Measurements from ENCODE around the gene ARHGAP8.

- TF ChIP-seq, protein P1, sequence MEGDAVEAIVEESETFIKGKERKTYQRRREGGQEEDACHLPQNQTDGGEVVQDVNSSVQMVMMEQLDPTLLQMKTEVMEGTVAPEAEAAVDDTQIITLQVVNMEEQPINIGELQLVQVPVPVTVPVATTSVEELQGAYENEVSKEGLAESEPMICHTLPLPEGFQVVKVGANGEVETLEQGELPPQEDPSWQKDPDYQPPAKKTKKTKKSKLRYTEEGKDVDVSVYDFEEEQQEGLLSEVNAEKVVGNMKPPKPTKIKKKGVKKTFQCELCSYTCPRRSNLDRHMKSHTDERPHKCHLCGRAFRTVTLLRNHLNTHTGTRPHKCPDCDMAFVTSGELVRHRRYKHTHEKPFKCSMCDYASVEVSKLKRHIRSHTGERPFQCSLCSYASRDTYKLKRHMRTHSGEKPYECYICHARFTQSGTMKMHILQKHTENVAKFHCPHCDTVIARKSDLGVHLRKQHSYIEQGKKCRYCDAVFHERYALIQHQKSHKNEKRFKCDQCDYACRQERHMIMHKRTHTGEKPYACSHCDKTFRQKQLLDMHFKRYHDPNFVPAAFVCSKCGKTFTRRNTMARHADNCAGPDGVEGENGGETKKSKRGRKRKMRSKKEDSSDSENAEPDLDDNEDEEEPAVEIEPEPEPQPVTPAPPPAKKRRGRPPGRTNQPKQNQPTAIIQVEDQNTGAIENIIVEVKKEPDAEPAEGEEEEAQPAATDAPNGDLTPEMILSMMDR (IDR thresholded peaks at IDR 0.05): no peak
- TF ChIP-seq POLR2A (IDR thresholded peaks at IDR 0.05): no peak
These were observed 2.6 kb downstream of the ARHGAP8 start for GRCh38 chr22:44754998-44755397.
